ENCODE measurements around the gene MCAT.

The MCAT gene

DNA sequence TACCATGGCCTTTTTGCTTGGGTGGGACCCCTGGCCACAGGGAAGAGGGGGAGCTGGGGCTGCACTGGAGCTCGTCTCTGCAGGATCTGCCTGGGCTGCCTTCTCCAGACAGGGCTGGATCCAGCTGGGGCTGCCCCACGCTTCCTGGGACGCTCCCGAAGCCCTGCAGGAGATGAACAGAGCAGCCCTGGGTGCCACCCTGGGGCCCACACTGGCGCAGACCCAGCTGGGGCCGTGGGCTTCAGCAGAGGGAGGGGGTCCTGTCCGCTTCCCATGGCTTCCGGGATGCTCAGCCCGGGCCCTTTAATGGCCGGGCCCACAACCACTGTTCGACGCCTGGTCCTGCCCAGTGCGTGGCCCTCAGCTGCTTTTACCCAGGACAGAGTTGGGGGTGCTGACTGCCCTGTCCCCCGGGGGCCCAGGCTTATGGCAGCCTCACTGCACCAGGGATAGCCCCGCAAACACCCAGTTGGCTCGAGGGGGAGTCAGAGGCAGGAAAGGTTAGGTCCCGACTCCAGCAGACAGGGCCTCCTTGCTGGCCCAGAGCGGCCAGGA is 20.1 kb upstream of the MCAT start:
- H3K4me3 ChIP-seq (replicated peaks; ENCODE audit: insufficient read depth, low read length): no peak overlapping the region
- no peaks in the 10 kb centered on the region for H3K27me3 ChIP-seq (ENCODE audit: insufficient read depth, poor library complexity, severe bottlenecking)
- TF ChIP-seq SPI1 (IDR thresholded peaks at IDR 0.05; ENCODE audit: borderline replicate concordance, low read depth) (no peak), GABPA (IDR thresholded peaks at IDR 0.05; ENCODE audit: low read depth) (no peak), POLR2AphosphoS5 (IDR thresholded peaks at IDR 0.05; ENCODE audit: low read depth) (0 out of 2 replicates have a peak, but pooled peaks have one; percentile 14)
- TF ChIP-seq, protein P1, sequence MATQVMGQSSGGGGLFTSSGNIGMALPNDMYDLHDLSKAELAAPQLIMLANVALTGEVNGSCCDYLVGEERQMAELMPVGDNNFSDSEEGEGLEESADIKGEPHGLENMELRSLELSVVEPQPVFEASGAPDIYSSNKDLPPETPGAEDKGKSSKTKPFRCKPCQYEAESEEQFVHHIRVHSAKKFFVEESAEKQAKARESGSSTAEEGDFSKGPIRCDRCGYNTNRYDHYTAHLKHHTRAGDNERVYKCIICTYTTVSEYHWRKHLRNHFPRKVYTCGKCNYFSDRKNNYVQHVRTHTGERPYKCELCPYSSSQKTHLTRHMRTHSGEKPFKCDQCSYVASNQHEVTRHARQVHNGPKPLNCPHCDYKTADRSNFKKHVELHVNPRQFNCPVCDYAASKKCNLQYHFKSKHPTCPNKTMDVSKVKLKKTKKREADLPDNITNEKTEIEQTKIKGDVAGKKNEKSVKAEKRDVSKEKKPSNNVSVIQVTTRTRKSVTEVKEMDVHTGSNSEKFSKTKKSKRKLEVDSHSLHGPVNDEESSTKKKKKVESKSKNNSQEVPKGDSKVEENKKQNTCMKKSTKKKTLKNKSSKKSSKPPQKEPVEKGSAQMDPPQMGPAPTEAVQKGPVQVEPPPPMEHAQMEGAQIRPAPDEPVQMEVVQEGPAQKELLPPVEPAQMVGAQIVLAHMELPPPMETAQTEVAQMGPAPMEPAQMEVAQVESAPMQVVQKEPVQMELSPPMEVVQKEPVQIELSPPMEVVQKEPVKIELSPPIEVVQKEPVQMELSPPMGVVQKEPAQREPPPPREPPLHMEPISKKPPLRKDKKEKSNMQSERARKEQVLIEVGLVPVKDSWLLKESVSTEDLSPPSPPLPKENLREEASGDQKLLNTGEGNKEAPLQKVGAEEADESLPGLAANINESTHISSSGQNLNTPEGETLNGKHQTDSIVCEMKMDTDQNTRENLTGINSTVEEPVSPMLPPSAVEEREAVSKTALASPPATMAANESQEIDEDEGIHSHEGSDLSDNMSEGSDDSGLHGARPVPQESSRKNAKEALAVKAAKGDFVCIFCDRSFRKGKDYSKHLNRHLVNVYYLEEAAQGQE (IDR thresholded peaks at IDR 0.05; ENCODE audit: insufficient replicate concordance, low read depth): no peak
- TF ChIP-seq, protein P2, sequence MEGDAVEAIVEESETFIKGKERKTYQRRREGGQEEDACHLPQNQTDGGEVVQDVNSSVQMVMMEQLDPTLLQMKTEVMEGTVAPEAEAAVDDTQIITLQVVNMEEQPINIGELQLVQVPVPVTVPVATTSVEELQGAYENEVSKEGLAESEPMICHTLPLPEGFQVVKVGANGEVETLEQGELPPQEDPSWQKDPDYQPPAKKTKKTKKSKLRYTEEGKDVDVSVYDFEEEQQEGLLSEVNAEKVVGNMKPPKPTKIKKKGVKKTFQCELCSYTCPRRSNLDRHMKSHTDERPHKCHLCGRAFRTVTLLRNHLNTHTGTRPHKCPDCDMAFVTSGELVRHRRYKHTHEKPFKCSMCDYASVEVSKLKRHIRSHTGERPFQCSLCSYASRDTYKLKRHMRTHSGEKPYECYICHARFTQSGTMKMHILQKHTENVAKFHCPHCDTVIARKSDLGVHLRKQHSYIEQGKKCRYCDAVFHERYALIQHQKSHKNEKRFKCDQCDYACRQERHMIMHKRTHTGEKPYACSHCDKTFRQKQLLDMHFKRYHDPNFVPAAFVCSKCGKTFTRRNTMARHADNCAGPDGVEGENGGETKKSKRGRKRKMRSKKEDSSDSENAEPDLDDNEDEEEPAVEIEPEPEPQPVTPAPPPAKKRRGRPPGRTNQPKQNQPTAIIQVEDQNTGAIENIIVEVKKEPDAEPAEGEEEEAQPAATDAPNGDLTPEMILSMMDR (IDR thresholded peaks at IDR 0.05; ENCODE audit: insufficient read depth, low read length): no peak
- no peak for DNase-seq (ENCODE audit: low read depth in 1 of 2, low spot score in 1 of 2)
- H3K27ac ChIP-seq (replicated peaks): peak overlapping the region; percentile 28

DNA sequence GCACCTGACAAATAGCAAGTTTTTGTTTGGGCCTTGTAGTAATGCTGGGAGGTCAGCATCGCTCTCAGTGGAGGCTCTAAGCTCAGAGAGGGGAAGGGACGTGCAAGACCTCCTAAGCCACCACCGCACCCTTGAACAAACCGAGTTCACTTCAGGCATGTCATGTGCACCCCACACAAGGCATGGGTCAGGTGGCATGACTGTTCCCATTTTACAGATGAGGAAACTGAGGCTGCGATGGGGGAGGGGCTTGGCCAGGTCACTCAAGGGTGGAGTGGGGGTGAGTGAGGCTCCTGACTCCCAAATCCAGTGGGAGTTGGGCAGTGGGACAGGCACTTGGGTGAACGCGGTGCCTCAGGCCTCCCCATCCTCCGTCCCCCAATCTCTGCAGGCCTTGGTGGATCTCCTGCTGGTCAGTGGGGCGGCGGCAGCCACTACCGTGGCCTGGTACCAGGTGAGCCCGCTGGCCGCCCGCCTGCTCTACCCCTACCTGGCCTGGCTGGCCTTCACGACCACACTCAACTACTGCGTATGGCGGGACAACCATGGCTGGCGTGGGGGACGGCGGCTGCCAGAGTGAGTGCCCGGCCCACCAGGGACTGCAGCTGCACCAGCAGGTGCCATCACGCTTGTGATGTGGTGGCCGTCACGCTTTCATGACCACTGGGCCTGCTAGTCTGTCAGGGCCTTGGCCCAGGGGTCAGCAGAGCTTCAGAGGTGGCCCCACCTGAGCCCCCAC is 19.4 kb upstream of the MCAT start:
- no peak for DNase-seq (ENCODE audit: low read depth in 1 of 2, low spot score in 1 of 2)
- no peaks in the 10 kb centered on the region for H3K27me3 ChIP-seq (ENCODE audit: insufficient read depth, poor library complexity, severe bottlenecking)
- no peak overlapping the region for H3K27ac ChIP-seq (replicated peaks)
- H3K4me3 ChIP-seq (replicated peaks; ENCODE audit: insufficient read depth, low read length): no peak overlapping the region
- TF ChIP-seq SPI1 (IDR thresholded peaks at IDR 0.05; ENCODE audit: borderline replicate concordance, low read depth): no peak
- TF ChIP-seq, protein P1 (IDR thresholded peaks at IDR 0.05; ENCODE audit: insufficient replicate concordance, low read depth): no peak
- no peak for TF ChIP-seq POLR2AphosphoS5 (IDR thresholded peaks at IDR 0.05; ENCODE audit: low read depth)
- TF ChIP-seq, protein P2 (IDR thresholded peaks at IDR 0.05; ENCODE audit: insufficient read depth, low read length): no peak
- no peak for TF ChIP-seq GABPA (IDR thresholded peaks at IDR 0.05; ENCODE audit: low read depth)

DNA sequence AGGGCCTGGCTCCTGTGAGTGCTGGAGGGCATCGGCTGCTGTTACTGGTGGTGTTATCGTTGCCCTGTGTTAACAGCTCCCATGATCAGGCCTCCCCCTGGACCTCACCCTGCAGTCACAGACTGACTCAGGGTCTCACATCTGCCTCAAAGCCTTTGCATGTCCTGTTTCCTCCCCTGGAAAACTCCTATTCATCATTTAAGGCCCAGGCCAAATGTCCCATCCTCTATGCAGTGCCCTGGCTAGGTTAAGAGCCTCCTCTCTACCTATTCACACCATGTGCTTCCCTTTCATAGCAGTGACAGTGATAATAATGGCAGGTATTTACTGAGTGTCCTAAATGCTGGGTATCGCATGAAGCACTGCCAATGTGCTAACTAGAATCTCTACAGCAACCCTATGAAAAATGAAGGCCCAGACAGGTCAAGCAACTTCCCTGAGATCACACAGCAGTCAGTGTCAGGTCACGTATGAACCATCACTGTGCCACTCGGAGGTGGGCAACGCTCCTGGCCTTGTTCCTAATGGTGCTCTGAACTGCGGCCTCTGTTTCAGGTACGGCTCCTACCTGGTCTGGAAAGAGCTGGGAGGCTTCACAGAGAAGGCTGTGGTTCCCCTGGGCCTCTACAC is 17.4 kb upstream of the MCAT start:
- Histone ChIP-seq H3K27ac (replicated peaks) (no peak overlapping the region), H3K27me3 (ENCODE audit: insufficient read depth, poor library complexity, severe bottlenecking) (no peaks in the 10 kb centered on the region), H3K4me3 (replicated peaks; ENCODE audit: insufficient read depth, low read length) (no peak overlapping the region)
- TF ChIP-seq GABPA (IDR thresholded peaks at IDR 0.05; ENCODE audit: low read depth): no peak
- no peak for DNase-seq (ENCODE audit: low read depth in 1 of 2, low spot score in 1 of 2)

DNA sequence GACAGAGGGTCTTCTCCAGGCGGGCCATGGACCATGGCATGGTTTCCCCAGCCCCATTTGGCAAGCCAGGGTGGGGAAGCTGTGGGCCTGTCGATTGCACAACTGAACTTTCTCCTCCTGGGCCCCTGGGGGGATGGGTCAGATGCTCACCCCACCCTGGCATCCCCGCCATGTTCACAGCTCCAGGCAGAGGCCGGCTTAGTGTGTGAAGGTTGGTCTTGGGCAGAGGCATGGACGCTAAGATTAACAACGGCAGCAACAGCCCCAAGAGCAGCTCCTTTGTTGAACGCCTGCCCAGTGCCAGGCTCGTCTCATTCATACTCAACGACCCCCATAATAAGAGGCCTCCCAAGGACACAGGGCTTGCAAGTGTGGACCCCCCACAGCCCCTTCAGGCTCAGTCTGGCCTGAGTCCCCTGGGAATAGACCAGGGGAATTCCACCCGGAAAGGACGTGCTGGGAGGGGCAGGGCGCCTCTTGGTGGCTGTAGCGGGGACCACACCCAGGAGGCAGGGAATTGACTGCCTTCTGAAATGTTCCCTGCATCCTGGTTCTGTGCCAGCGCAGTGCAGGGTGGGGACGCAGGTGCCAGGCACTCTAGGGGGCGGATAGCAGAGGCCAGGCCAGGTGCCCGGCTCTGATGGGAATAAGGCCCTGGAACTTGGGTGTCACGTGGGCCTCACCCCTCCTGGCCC is 16.4 kb upstream of the MCAT start:
- no peak for DNase-seq (ENCODE audit: low read depth in 1 of 2, low spot score in 1 of 2)
- TF ChIP-seq GABPA (IDR thresholded peaks at IDR 0.05; ENCODE audit: low read depth) (no peak), POLR2AphosphoS5 (IDR thresholded peaks at IDR 0.05; ENCODE audit: low read depth) (0 out of 2 replicates have a peak, but pooled peaks have one; percentile 15)
- TF ChIP-seq, protein P2 (IDR thresholded peaks at IDR 0.05; ENCODE audit: insufficient read depth, low read length): peak; percentile 0
- no peak overlapping the region for H3K27ac ChIP-seq (replicated peaks)
- H3K27me3 ChIP-seq (ENCODE audit: insufficient read depth, poor library complexity, severe bottlenecking): no peaks in the 10 kb centered on the region
- H3K4me3 ChIP-seq (replicated peaks; ENCODE audit: insufficient read depth, low read length): no peak overlapping the region

All from HL-60 (cell line).